WERI-Rb-1 (cell line): ENCODE data around the gene SS18L1.

Experiments
- DNase-seq: peaks from one replicate; pipeline ENCODE4 v3.0.0-alpha.2; 2020
- H3K27ac ChIP-seq: fragments of 250-450 bp; sonication (Bioruptor Pico); 2 replicates; pipeline ENCODE4 v1.5.1; 2020; ENCODE audit warnings: mild to moderate bottlenecking, moderate library complexity
- H3K27me3 ChIP-seq: fragments of 250-450 bp; sonication (Bioruptor Pico); 2 replicates; pipeline ENCODE4 v1.5.1; 2021; ENCODE audit warnings: mild to moderate bottlenecking, low read depth, moderate library complexity; ENCODE audit not compliant: insufficient read depth, severe bottlenecking
- H3K36me3 ChIP-seq: fragments of 250-450 bp; sonication (Bioruptor Pico); 2 replicates; pipeline ENCODE4 v1.5.1; 2020; ENCODE audit warnings: mild to moderate bottlenecking, moderate library complexity
- H3K4me3 ChIP-seq: 2 replicates; pipeline ENCODE4 v1.5.1; 2011; ENCODE audit warnings: low read depth, mild to moderate bottlenecking, control low read depth, low read length
- H3K9me3 ChIP-seq: fragments of 250-450 bp; sonication (Bioruptor Pico); 2 replicates; pipeline ENCODE4 v1.5.1; 2021; ENCODE audit warnings: mild to moderate bottlenecking, moderate library complexity; ENCODE audit not compliant: severe bottlenecking
- TF ChIP-seq, protein P1 (sequence below): IDR thresholded peaks from 2 replicates; pipeline ENCODE4 v1.5.1; 2011; ENCODE audit warnings: low read depth, mild to moderate bottlenecking, control low read depth, inconsistent platforms, low read length

SS18L1 gene

GRCh38 chr20:62148908-62149314 lies 5.3 kb downstream of the SS18L1 start:
- no peak for DNase-seq
- Histone ChIP-seq H3K9me3 (no peaks in the 10 kb centered on the region), H3K27ac (no peak overlapping the region), H3K27me3 (no peaks in the 10 kb centered on the region), H3K4me3 (no peak overlapping the region), H3K36me3 (peaks cover 36% of the 10 kb centered on the region)
- TF ChIP-seq, protein P1, sequence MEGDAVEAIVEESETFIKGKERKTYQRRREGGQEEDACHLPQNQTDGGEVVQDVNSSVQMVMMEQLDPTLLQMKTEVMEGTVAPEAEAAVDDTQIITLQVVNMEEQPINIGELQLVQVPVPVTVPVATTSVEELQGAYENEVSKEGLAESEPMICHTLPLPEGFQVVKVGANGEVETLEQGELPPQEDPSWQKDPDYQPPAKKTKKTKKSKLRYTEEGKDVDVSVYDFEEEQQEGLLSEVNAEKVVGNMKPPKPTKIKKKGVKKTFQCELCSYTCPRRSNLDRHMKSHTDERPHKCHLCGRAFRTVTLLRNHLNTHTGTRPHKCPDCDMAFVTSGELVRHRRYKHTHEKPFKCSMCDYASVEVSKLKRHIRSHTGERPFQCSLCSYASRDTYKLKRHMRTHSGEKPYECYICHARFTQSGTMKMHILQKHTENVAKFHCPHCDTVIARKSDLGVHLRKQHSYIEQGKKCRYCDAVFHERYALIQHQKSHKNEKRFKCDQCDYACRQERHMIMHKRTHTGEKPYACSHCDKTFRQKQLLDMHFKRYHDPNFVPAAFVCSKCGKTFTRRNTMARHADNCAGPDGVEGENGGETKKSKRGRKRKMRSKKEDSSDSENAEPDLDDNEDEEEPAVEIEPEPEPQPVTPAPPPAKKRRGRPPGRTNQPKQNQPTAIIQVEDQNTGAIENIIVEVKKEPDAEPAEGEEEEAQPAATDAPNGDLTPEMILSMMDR = no peak

- no peaks in the 10 kb centered on the region for H3K9me3 ChIP-seq
- DNase-seq = no peak
- H3K27me3 ChIP-seq = no peaks in the 10 kb centered on the region
- peaks cover 42% of the 10 kb centered on the region for H3K36me3 ChIP-seq
- H3K27ac ChIP-seq = no peak overlapping the region
- TF ChIP-seq, protein P1 = no peak
- H3K4me3 ChIP-seq = no peak overlapping the region
Observed at GRCh38 chr20:62149532-62150309, 6.2 kb downstream of the SS18L1 start.

GRCh38 chr20:62150310-62150575 lies 6.7 kb downstream of the SS18L1 start:
- no peak overlapping the region for H3K4me3 ChIP-seq
- peaks cover 38% of the 10 kb centered on the region for H3K36me3 ChIP-seq
- DNase-seq = no peak
- TF ChIP-seq, protein P1 = no peak
- H3K9me3 ChIP-seq = no peaks in the 10 kb centered on the region
- no peaks in the 10 kb centered on the region for H3K27me3 ChIP-seq
- no peak overlapping the region for H3K27ac ChIP-seq

DNA sequence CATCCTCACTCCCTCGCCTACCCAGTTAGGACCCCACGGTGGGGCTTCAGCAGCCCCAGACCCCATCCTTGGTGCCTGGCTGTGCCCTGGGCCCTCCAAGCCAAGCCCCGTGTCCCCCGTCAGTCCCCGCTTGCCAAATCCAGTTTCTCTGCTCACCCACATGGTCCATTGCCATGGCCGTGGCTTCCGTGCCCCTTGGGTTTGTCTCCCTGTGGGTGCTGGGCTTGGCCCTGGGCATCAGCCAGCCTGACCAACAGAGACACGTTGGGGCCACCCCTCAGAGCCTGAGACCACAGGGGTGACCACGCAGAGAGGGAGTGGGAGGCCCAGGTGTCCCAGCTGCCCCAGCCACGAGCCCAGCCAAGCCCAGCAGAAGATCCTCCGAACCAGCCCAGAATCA lies 7.7 kb downstream of the SS18L1 start:
- H3K27me3 ChIP-seq = no peaks in the 10 kb centered on the region
- TF ChIP-seq, protein P1 = no peak
- H3K27ac ChIP-seq = no peak overlapping the region
- no peak for DNase-seq
- peaks cover 33% of the 10 kb centered on the region for H3K36me3 ChIP-seq
- no peaks in the 10 kb centered on the region for H3K9me3 ChIP-seq
- H3K4me3 ChIP-seq = no peak overlapping the region

DNA sequence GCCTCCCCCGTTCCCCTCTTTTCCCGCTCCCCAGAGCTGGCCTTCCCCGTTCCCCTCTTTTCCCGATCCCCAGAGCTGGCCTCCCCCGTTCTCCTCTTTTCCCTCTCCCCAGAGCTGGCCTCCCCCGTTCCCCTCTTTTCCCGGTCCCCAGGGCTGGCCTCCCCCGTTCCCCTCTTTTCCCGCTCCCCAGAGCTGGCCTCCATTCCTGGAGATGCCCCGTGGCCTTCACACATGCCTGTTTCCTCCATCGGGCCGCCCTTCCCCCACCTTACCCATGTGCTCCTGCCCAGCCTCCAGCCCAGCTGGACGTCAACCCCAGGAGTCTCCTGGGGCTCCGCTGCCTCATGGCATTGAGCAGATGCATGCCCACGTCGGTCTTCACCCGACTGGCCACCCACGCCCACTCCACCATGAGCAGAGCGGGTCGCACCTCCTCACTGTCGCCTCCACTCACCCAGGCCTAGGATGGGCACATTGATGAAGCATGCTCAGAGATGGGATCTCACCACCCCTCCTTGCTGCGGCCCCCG lies 8.3 kb downstream of the SS18L1 start:
- DNase-seq = no peak
- Histone ChIP-seq H3K27ac (no peak overlapping the region), H3K36me3 (peaks cover 33% of the 10 kb centered on the region), H3K27me3 (no peaks in the 10 kb centered on the region), H3K9me3 (no peaks in the 10 kb centered on the region), H3K4me3 (no peak overlapping the region)
- TF ChIP-seq, protein P1 = no peak
